GM12873 (cell line): ENCODE measurements around the gene TEAD4.

ENCODE experiments used
- CTCF ChIP-seq: IDR thresholded peaks from 2 replicates; pipeline ENCODE4 v1.5.1; 2012; ENCODE audit warnings: low read depth, mild to moderate bottlenecking, moderate library complexity, low read length, control low read depth; ENCODE audit not compliant: insufficient read depth; ENCODE audit errors: missing control alignments

The TEAD4 gene

GRCh38 chr12:3036901-3037600 lies 77.9 kb downstream of the TEAD4 start:
- no peak for TF ChIP-seq CTCF

GRCh38 chr12:3038166-3038565 lies 79.0 kb downstream of the TEAD4 start:
- no peak for TF ChIP-seq CTCF

- no peak for TF ChIP-seq CTCF
Measured at GRCh38 chr12:3038926-3039510, 79.8 kb downstream of the TEAD4 start.

GRCh38 chr12:3040026-3040656 lies 80.9 kb downstream of the TEAD4 start:
- TF ChIP-seq CTCF = no peak

GRCh38 chr12:3040663-3041544 lies 81.7 kb downstream of the TEAD4 start:
- no peak for TF ChIP-seq CTCF

- peak; percentile 80 for TF ChIP-seq CTCF
Measured at GRCh38 chr12:3041558-3042164, 82.5 kb downstream of the TEAD4 start.
